ENCODE measurements around the gene GDPD4.

DNA sequence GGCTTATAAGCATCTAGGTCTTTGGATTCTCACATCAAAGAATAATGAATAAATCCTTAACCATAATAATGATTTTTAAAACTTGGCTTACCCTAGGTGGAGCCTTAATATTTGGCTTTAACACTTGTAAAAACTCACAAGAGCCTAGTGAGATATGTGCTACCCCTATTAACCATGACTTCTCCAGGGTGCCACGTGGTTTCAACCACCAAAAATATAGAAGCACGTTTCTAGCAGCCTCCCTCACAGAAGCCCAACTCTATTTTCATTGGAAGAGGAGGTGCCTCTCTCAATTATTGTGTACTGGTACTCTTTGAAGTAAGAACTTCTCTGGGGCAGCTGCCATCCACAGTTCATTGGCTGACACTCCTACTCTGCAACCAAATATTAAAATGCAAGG, 46.5 kb upstream of the GDPD4 start:
- TF ChIP-seq CTCF (tag by site-specific recombination; IDR thresholded peaks at IDR 0.05) (no peak), ZNF510 (tag by site-specific recombination; IDR thresholded peaks at IDR 0.05; ENCODE audit: insufficient replicate concordance) (no peak), ZNF785 (tag by site-specific recombination; IDR thresholded peaks at IDR 0.05) (no peak), BCL11A (tag by site-specific recombination; IDR thresholded peaks at IDR 0.05; ENCODE audit: low read depth) (no peak), IKZF3 (tag by site-specific recombination; IDR thresholded peaks at IDR 0.05) (no peak), ZNF132 (tag by site-specific recombination; IDR thresholded peaks at IDR 0.05; ENCODE audit: borderline replicate concordance) (no peak)
- TF ChIP-seq, protein P1, sequence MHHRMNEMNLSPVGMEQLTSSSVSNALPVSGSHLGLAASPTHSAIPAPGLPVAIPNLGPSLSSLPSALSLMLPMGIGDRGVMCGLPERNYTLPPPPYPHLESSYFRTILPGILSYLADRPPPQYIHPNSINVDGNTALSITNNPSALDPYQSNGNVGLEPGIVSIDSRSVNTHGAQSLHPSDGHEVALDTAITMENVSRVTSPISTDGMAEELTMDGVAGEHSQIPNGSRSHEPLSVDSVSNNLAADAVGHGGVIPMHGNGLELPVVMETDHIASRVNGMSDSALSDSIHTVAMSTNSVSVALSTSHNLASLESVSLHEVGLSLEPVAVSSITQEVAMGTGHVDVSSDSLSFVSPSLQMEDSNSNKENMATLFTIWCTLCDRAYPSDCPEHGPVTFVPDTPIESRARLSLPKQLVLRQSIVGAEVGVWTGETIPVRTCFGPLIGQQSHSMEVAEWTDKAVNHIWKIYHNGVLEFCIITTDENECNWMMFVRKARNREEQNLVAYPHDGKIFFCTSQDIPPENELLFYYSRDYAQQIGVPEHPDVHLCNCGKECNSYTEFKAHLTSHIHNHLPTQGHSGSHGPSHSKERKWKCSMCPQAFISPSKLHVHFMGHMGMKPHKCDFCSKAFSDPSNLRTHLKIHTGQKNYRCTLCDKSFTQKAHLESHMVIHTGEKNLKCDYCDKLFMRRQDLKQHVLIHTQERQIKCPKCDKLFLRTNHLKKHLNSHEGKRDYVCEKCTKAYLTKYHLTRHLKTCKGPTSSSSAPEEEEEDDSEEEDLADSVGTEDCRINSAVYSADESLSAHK (tag by site-specific recombination; IDR thresholded peaks at IDR 0.05): no peak

Measured in HEK293 (cell line).